Activated B cell treated with CpG ODN at 0.5 μM for 24 hours (primary cell): ENCODE measurements around the gene ITGAE. TPM values are rescaled to one million over a fixed set of nuclear protein-coding genes. Genes with fewer than 3 reads are reported as not detected.

ENCODE experiments used
- ATAC-seq: fragments of 200-7000 bp; cut with Tn5 transposase; one replicate; pipeline ENCODE4 v1.10.0; 2021; ENCODE audit warnings: low read depth, mild to moderate bottlenecking, moderate library complexity
- CTCF ChIA-PET: fragments of 350-600 bp; sonication (Branson Sonifier 250); formaldehyde crosslinking; loops from one replicate; lab custom pipeline; 2021; ENCODE audit warnings: antibody characterized with exemption; lab: Charles Lee
- POLR2A ChIA-PET: fragments of 350-600 bp; sonication (Branson Sonifier 250); formaldehyde crosslinking; loops from one replicate; lab custom pipeline; 2021; ENCODE audit warnings: antibody characterized with exemption; lab: Charles Lee
- DNase-seq: peaks from one replicate; pipeline ENCODE4 v3.0.0; 2022
- H3K27ac Mint-ChIP-seq: one replicate; pipeline ENCODE4 v1.8.0; 2020; ENCODE audit warnings: mixed read lengths
- H3K27me3 Mint-ChIP-seq: one replicate; pipeline ENCODE4 v1.8.0; 2021; ENCODE audit warnings: mixed read lengths
- H3K36me3 Mint-ChIP-seq: one replicate; pipeline ENCODE4 v1.8.0; 2021; ENCODE audit warnings: low read depth, mixed read lengths
- H3K4me1 Mint-ChIP-seq: one replicate; pipeline ENCODE4 v1.8.0; 2021; ENCODE audit warnings: mixed read lengths
- H3K4me3 Mint-ChIP-seq: one replicate; pipeline ENCODE4 v1.8.0; 2020; ENCODE audit warnings: mild to moderate bottlenecking, mixed read lengths
- H3K9me3 Mint-ChIP-seq: one replicate; pipeline ENCODE4 v1.8.0; 2020; ENCODE audit warnings: mixed read lengths
- CTCF ChIP-seq: fragments of 200-600 bp; IDR thresholded peaks from one replicate; pipeline ENCODE4 v1.8.0; 2022; ENCODE audit warnings: antibody characterized with exemption, mild to moderate bottlenecking
- intact Hi-C: fragments of 100-400 bp; cut with micrococcal nuclease; formaldehyde crosslinking; loops from one replicate; pipeline ENCODE4 v1.15.1; 2024
- total RNA-seq: library from RNA; stranded (reverse); gene quantifications from 2 replicates; pipeline ENCODE4 v1.2.3, GENCODE V29; 2022

Gene ITGAE
- total RNA-seq, 1 donor from 2014 or later: 45.3 TPM

DNA sequence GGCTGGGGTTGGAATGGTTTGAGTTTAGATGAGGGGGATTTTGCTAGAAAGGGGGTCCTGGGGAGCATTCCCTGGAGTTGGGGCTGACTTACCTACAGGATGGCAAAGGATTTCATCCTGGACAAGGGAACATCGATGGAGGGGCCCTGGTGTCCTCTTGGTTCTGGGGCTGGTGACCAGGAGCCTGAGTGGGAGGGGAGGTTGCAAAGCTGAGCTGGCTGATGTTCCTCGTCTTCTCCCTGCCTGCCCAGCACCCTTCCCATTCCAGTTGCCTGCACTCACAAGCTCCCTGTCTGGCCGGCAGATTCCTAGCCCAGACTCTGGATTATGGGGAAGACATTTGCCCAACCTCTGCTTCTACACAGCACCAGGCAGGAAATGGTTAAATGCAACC lies 37.2 kb downstream of the ITGAE start:
- ChIA-PET POLR2A (interaction anchor here (1.0 to 2.6 kb wide), 4 partner anchors 9 to 69 kb away, joined by 3 to 9 read pairs (median 3); partner anchors contain the start of gene P2RX5), CTCF (interaction anchor here (1.1 to 1.9 kb wide), 2 partner anchors 25 to 64 kb away, joined by 4 to 6 read pairs; no protein-coding TSS in a partner anchor)
- Mint-ChIP-seq H3K27ac (peak overlapping the region; percentile 85), H3K9me3 (no peaks in the 10 kb centered on the region), H3K36me3 (no peaks in the 10 kb centered on the region), H3K4me3 (no peak overlapping the region), H3K27me3 (no peaks in the 10 kb centered on the region), H3K4me1 (peaks cover 21% of the 10 kb centered on the region)
- ATAC-seq (no peak), DNase-seq (no peak)
- intact Hi-C loops: loop anchor here (2.0 kb wide), 2 partner anchors 27 to 53 kb away; no protein-coding TSS in a partner anchor
- no peak for TF ChIP-seq CTCF

DNA sequence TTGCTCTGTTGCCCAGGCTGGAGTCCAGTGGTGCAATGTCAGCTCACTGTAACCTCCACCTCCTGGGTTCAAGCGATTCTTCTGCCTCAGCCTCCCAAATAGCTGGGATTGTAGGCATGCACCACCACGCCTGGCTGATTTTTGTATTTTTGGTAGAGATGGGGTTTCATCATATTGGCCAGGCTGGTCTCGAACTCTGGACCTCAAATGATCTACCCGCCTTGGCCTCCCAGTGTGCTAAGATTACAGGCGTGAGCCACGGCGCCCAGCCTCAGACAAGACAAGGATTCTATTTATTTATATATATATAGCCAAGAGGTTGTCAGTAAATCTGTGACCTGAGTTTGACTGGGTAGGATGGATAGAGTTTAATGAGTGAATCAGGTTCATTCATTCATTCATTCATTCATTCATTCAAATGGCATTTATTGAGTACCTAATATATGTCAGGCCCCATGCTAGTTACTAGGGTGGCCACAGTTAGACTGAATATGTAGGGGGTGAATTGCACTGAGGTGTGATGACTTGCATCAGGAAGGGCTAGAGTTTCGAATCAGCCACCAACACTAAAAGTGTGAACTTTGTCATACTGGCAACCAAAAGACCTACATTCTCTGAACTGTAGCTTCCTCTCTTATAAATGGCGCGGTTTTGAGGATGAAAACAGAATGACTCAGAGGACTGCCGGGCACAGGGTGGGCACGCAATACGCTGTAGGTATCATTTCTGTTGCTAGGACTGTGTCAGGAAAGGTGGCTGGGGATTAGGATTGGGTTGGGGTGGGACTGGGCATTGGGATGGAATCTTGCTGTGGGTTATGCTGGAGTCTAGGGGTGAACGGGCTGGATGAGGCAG lies 37.8 kb downstream of the ITGAE start:
- intact Hi-C loops: no loop called here
- ChIA-PET CTCF (interaction anchor here (1.1 to 1.9 kb wide), 2 partner anchors 25 to 64 kb away, joined by 4 to 6 read pairs; no protein-coding TSS in a partner anchor), POLR2A (interaction anchor here (0.9 to 2.6 kb wide), 5 partner anchors 8 to 68 kb away, joined by 3 to 9 read pairs (median 3); partner anchors contain the start of gene P2RX5)
- Mint-ChIP-seq H3K36me3 (no peaks in the 10 kb centered on the region), H3K27me3 (no peaks in the 10 kb centered on the region), H3K9me3 (no peaks in the 10 kb centered on the region), H3K4me3 (peak overlapping the region; percentile 59), H3K27ac (peak overlapping the region; percentile 85), H3K4me1 (peaks cover 21% of the 10 kb centered on the region)
- DNase-seq (no peak), ATAC-seq (peak; percentile 54)
- TF ChIP-seq CTCF: no peak

DNA sequence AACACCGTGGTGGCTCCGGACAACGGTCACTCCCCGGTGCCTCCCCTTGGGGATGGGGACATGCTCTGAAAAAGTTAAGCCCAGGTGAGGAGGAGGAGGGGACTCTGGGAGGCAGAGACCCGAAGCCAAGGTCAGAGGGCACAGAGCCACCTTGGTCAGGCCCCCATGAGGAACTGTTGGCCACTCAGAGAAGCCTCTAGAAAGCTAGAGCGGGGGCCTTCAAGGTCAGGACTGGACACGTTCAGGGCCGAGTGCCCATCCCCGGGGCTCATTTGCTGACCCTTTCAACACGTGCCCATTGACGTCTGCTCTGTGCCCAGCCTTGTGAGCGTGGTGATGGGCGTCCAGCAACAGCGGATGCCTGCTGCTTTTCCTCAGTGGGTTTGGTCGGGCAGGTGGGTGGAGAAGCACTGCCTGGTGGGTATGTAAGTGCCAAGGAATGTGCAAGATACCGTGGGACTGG lies 39.0 kb downstream of the ITGAE start:
- Mint-ChIP-seq H3K4me3 (no peak overlapping the region), H3K9me3 (no peaks in the 10 kb centered on the region), H3K4me1 (peaks cover 21% of the 10 kb centered on the region), H3K36me3 (no peaks in the 10 kb centered on the region), H3K27ac (no peak overlapping the region), H3K27me3 (no peaks in the 10 kb centered on the region)
- ChIA-PET CTCF (interaction anchor here (1.5 kb wide), 1 partner anchor 24 kb away, joined by 3 read pairs; no protein-coding TSS in a partner anchor), POLR2A (interaction anchor here (0.7 kb wide), 1 partner anchor 24 kb away, joined by 3 read pairs; no protein-coding TSS in a partner anchor)
- DNase-seq: no peak
- no peak for TF ChIP-seq CTCF
- no peak for ATAC-seq
- intact Hi-C loops: no loop called here

- no peaks in the 10 kb centered on the region for H3K9me3 Mint-ChIP-seq
- ChIA-PET CTCF (interaction anchor here (0.9 to 1.5 kb wide), 2 partner anchors 22 to 24 kb away, joined by 3 read pairs; no protein-coding TSS in a partner anchor), POLR2A (no interaction called here)
- no peak overlapping the region for H3K27ac Mint-ChIP-seq
- no peaks in the 10 kb centered on the region for H3K36me3 Mint-ChIP-seq
- no peak for DNase-seq
- peaks cover 21% of the 10 kb centered on the region for H3K4me1 Mint-ChIP-seq
- no peaks in the 10 kb centered on the region for H3K27me3 Mint-ChIP-seq
- no peak overlapping the region for H3K4me3 Mint-ChIP-seq
- ATAC-seq: no peak
- no peak for TF ChIP-seq CTCF
- intact Hi-C loops: no loop called here
These were observed 39.7 kb downstream of the ITGAE start for GRCh38 chr17:3761036-3761917.
